ENCODE measurements around the gene MBNL1.

The MBNL1 gene

GRCh38 chr3:152446495-152446894 is 177.8 kb downstream of the MBNL1 start:
- no peak for DNase-seq (ENCODE audit: extremely low read depth, low read depth)
- TF ChIP-seq, protein P1, sequence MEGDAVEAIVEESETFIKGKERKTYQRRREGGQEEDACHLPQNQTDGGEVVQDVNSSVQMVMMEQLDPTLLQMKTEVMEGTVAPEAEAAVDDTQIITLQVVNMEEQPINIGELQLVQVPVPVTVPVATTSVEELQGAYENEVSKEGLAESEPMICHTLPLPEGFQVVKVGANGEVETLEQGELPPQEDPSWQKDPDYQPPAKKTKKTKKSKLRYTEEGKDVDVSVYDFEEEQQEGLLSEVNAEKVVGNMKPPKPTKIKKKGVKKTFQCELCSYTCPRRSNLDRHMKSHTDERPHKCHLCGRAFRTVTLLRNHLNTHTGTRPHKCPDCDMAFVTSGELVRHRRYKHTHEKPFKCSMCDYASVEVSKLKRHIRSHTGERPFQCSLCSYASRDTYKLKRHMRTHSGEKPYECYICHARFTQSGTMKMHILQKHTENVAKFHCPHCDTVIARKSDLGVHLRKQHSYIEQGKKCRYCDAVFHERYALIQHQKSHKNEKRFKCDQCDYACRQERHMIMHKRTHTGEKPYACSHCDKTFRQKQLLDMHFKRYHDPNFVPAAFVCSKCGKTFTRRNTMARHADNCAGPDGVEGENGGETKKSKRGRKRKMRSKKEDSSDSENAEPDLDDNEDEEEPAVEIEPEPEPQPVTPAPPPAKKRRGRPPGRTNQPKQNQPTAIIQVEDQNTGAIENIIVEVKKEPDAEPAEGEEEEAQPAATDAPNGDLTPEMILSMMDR (IDR thresholded peaks at IDR 0.05; ENCODE audit: low read depth, low read length), result no peak

DNA sequence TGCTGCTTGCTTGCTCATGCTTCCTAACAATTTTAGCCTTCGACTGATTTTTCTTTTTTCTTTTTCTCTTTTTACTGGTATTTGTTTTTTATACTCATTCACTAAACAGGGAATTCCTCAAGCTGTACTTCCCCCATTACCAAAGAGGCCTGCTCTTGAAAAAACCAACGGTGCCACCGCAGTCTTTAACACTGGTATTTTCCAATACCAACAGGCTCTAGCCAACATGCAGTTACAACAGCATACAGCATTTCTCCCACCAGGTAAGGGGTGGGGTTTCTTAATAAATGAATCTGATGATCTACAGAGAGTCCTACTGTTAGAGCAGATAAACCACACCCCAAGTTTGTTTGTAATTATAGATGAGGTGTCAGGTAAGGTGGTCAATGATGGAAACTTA is 178.8 kb downstream of the MBNL1 start:
- TF ChIP-seq, protein P1 (IDR thresholded peaks at IDR 0.05; ENCODE audit: low read depth, low read length), result no peak
- no peak for DNase-seq (ENCODE audit: extremely low read depth, low read depth)

- no peak for DNase-seq (ENCODE audit: extremely low read depth, low read depth)
- TF ChIP-seq, protein P1 (IDR thresholded peaks at IDR 0.05; ENCODE audit: low read depth, low read length), result no peak
Observed at GRCh38 chr3:152448091-152448490, 179.4 kb downstream of the MBNL1 start.

DNA sequence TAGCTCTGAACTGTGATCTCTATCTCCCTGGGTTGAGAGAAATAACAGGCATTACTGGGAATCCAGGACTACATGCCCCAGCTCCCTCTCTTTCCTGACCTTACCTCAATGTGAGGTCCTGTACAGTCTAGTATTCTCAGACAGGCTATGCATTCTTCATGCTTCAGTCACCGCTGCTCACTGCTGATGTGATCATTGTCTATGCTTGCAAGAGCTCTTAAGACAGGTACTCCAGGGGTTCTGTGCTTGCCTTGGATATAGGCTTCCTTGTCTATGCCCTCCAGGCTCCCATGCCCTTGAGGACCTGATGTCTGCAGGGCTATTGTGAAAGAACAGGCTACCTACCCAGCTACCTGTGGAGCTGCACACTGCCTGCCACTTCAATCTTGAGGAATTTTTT is 183.6 kb downstream of the MBNL1 start:
- TF ChIP-seq, protein P1 (IDR thresholded peaks at IDR 0.05; ENCODE audit: low read depth, low read length), result no peak
- no peak for DNase-seq (ENCODE audit: extremely low read depth, low read depth)

- TF ChIP-seq, protein P1 (IDR thresholded peaks at IDR 0.05; ENCODE audit: low read depth, low read length), result no peak
- no peak for DNase-seq (ENCODE audit: extremely low read depth, low read depth)
Observed at GRCh38 chr3:152454076-152454875, 185.5 kb downstream of the MBNL1 start.

GRCh38 chr3:152455989-152456388 is 187.3 kb downstream of the MBNL1 start:
- no peak for DNase-seq (ENCODE audit: extremely low read depth, low read depth)
- TF ChIP-seq, protein P1 (IDR thresholded peaks at IDR 0.05; ENCODE audit: low read depth, low read length), result no peak

DNA sequence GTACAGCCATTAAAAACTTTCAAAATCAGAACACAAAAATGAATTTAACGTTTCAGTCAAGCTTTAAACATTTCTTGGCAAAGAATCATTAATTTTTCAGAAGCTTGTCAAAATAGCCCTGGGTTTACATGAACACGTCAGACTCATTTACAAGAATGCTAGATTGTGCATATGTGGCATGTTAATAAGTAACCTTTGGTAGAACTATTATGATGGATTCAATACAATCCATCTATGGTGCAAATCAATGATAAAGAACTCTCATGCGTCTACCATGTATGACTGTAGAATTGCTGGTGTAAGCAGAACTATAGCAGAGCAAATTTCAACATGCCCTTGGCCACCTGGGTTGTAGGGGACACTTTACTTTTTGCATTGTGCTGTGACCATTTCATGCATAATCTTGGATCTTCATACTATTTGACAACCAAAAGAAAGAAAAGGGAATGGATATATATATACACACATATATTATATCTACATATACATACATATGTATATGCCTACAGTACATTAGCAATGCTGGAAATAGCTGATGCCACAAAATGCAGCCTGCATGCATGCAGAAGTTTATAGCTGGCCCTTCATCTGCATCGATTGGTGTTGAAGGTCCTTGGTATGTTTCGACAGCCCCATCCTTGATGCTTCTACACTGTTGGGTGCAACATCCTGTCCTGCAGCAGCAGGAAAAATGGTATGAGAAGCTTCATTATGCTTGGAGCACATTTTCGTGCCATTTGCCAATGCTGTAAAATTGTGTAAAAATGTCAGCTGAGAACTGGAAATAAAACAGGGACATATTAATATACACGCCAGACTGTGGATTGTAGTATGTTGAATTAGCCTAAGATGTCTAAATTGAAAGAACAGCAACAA is 189.0 kb downstream of the MBNL1 start:
- TF ChIP-seq, protein P1 (IDR thresholded peaks at IDR 0.05; ENCODE audit: low read depth, low read length), result no peak
- no peak for DNase-seq (ENCODE audit: extremely low read depth, low read depth)

Data from AG09319 (cell line).